NCI-H2107 (cell line): ENCODE data around the gene COLEC12.

ENCODE experiments used
- DNase-seq: peaks from one replicate; lab custom pipeline; 2025; lab: John Stamatoyannopoulos, UW

Gene COLEC12

GRCh38 chr18:474416-474815, 26.1 kb downstream of the COLEC12 start:
- DNase-seq, result no peak

GRCh38 chr18:473802-474201, 26.7 kb downstream of the COLEC12 start:
- no peak for DNase-seq

GRCh38 chr18:471716-472115, 28.8 kb downstream of the COLEC12 start:
- DNase-seq, result no peak

GRCh38 chr18:470661-471501, 29.6 kb downstream of the COLEC12 start:
- DNase-seq, result no peak

- DNase-seq, result no peak
Observed at GRCh38 chr18:468955-469790, 31.3 kb downstream of the COLEC12 start.

- DNase-seq, result no peak
Observed at GRCh38 chr18:463827-464541, 36.5 kb downstream of the COLEC12 start.

GRCh38 chr18:463403-463802, 37.1 kb downstream of the COLEC12 start:
- no peak for DNase-seq

- no peak for DNase-seq
Observed at GRCh38 chr18:461762-462161, 38.7 kb downstream of the COLEC12 start.

GRCh38 chr18:460791-461190, 39.7 kb downstream of the COLEC12 start:
- DNase-seq, result no peak

GRCh38 chr18:459814-460593, 40.5 kb downstream of the COLEC12 start:
- no peak for DNase-seq

GRCh38 chr18:457521-458412, 42.7 kb downstream of the COLEC12 start:
- no peak for DNase-seq

- DNase-seq, result no peak
Observed at GRCh38 chr18:457140-457519, 43.4 kb downstream of the COLEC12 start.

- DNase-seq, result no peak
Observed at GRCh38 chr18:456361-457139, 44.0 kb downstream of the COLEC12 start.

GRCh38 chr18:453400-453799, 47.1 kb downstream of the COLEC12 start:
- DNase-seq, result no peak

- DNase-seq, result no peak
Observed at GRCh38 chr18:452816-453215, 47.7 kb downstream of the COLEC12 start.

GRCh38 chr18:449374-449773, 51.1 kb downstream of the COLEC12 start:
- no peak for DNase-seq

- DNase-seq, result no peak
Observed at GRCh38 chr18:448116-448790, 52.2 kb downstream of the COLEC12 start.

- DNase-seq, result no peak
Observed at GRCh38 chr18:446941-447560, 53.5 kb downstream of the COLEC12 start.

GRCh38 chr18:445055-445454, 55.4 kb downstream of the COLEC12 start:
- DNase-seq, result no peak
